Colonic mucosa (tissue), 4 donors: Measurements from ENCODE around the gene UNC5B. TPM values are rescaled to one million over a fixed set of nuclear protein-coding genes. Genes with fewer than 3 reads are reported as not detected.

Experiments
- DNase-seq: peaks from one replicate; pipeline ENCODE4 v3.0.0-alpha.2; 2020
- H3K27ac ChIP-seq: fragments of 200-600 bp; one replicate; pipeline ENCODE4 v1.8.0; 2021
- H3K27me3 ChIP-seq: fragments of 200-600 bp; one replicate; pipeline ENCODE4 v1.8.0; 2021
- H3K36me3 ChIP-seq: fragments of 200-600 bp; one replicate; pipeline ENCODE4 v1.8.0; 2021
- H3K4me1 ChIP-seq: fragments of 200-600 bp; one replicate; pipeline ENCODE4 v1.8.0; 2021; ENCODE audit warnings: mild to moderate bottlenecking
- H3K4me3 ChIP-seq: fragments of 200-600 bp; one replicate; pipeline ENCODE4 v1.8.0; 2021
- H3K9ac ChIP-seq, 2 donors: one replicate each; pipeline ENCODE4 v1.7.0; 2013; ENCODE audit warnings: control low read depth in 2 of 2, low read depth in 2 of 2, low read length in 2 of 2
- H3K9me3 ChIP-seq: fragments of 200-600 bp; one replicate; pipeline ENCODE4 v1.8.0; 2021
- intact Hi-C: fragments of 100-400 bp; cut with DNase I; formaldehyde crosslinking; loops from one replicate; pipeline ENCODE4 v1.14.1; 2022
- total RNA-seq, 2 donors: library from RNA; stranded (reverse); fragmentation: NEBNext Ultra II Directional in 1 of 2; extraction: Animal tissue kit (Norgen Biotek cat#: 25700) in 1 of 2; gene quantifications; one replicate each; pipeline ENCODE4 v1.2.1, GENCODE V29; 2021
- TF ChIP-seq, protein P1 (sequence below): fragments of 200-600 bp; IDR thresholded peaks from one replicate; pipeline ENCODE4 v1.8.0; 2022; ENCODE audit warnings: antibody characterized with exemption, mild to moderate bottlenecking
- donor health status: healthy.
- donor health status: DM: no; HTN: no; CAD: no.
- donor health status: DM: no; HTN: no; CAD: no.

The UNC5B gene
- total RNA-seq, 2 donors from 2014 or later: 18.4 to 18.5 TPM

DNA sequence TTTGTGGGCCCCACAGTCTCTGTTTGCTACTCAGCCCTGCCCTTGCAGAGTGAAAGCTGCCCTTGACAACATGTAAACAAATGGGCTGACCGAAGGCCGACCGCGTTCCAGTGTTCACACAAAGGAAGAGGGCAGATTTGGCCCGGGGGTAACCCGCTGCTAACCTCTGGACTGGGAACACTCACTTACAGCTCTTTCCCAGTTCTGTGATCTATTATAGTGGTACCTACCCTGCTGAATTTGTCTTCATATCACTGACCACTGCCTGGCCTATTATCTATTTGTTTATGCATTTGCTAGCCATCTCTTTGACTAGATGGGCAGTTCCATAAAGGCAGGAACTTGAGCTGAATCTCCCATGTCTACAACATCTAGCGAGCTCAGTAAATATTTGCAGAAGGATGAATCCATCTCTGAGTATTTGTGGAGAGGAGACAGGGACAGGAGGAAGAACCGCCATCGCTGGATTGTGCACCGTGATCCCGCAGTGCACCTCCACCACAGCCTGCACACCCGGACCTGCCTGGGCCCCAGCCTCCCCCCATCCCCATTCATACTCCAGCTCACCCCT lies 121.9 kb downstream of the UNC5B start:
- H3K9ac ChIP-seq: no peak overlapping the region
- no peak overlapping the region for H3K4me3 ChIP-seq
- no peaks in the 10 kb centered on the region for H3K27me3 ChIP-seq
- TF ChIP-seq, protein P1, sequence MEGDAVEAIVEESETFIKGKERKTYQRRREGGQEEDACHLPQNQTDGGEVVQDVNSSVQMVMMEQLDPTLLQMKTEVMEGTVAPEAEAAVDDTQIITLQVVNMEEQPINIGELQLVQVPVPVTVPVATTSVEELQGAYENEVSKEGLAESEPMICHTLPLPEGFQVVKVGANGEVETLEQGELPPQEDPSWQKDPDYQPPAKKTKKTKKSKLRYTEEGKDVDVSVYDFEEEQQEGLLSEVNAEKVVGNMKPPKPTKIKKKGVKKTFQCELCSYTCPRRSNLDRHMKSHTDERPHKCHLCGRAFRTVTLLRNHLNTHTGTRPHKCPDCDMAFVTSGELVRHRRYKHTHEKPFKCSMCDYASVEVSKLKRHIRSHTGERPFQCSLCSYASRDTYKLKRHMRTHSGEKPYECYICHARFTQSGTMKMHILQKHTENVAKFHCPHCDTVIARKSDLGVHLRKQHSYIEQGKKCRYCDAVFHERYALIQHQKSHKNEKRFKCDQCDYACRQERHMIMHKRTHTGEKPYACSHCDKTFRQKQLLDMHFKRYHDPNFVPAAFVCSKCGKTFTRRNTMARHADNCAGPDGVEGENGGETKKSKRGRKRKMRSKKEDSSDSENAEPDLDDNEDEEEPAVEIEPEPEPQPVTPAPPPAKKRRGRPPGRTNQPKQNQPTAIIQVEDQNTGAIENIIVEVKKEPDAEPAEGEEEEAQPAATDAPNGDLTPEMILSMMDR: no peak
- DNase-seq: no peak
- no peaks in the 10 kb centered on the region for H3K9me3 ChIP-seq
- no peaks in the 10 kb centered on the region for H3K36me3 ChIP-seq
- no peak overlapping the region for H3K27ac ChIP-seq
- intact Hi-C loops: no loop called here
- peaks cover 4% of the 10 kb centered on the region for H3K4me1 ChIP-seq

DNA sequence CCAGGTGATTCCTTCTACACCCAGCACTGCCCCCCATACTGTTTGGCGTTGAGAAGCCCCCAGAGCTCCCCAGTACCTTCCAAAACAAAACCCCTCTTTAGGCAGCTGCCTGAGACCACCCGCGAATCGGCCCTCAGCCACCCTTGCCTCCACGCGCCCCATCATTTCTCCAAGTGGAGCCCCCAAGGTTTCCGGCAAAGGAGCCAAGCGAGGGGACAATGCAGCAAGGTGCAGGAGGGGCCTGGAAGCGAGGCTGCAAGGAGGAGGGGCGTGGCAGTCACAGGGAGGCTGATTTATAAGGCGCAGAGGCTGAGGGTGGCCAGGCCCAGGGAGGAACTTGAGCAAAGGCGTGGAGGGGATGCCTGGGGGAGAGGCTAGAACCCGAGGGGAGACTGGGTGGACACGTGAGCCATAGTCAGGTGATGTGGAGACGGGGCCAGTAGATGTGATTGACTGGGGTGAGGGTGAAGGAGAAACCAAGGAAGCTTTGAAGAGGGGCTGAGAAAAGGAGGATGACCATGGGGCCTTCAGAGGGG lies 122.9 kb downstream of the UNC5B start:
- H3K4me1 ChIP-seq: peaks cover 4% of the 10 kb centered on the region
- no peaks in the 10 kb centered on the region for H3K27me3 ChIP-seq
- DNase-seq: no peak
- TF ChIP-seq, protein P1: no peak
- no peaks in the 10 kb centered on the region for H3K9me3 ChIP-seq
- H3K4me3 ChIP-seq: no peak overlapping the region
- intact Hi-C loops: no loop called here
- no peaks in the 10 kb centered on the region for H3K36me3 ChIP-seq
- H3K27ac ChIP-seq: no peak overlapping the region
- H3K9ac ChIP-seq: no peak overlapping the region

DNA sequence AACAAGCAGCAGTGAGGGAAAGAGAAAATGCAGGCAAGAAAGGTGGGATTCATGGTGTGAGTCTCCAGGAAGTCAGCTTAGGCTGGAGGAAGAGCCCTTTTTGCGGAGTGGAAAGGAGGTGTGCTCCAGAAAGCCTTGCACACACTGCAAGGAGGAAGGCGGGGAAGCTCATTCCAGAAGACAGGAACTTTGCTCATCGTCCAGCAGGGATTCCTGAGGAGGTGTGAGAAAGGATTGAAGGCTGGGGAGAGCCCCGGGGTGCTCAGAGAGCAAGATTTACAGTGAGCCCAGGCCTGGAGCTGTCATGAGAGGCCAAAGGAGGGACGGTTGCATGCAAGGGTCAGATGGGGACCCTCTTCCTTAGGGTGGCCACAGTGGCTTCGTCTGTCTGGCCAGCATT lies 124.3 kb downstream of the UNC5B start:
- Histone ChIP-seq H3K27ac (no peak overlapping the region), H3K9ac (peak overlapping the region in 1 of 2 donors; percentile 21), H3K4me1 (peaks cover 4% of the 10 kb centered on the region), H3K4me3 (no peak overlapping the region), H3K9me3 (no peaks in the 10 kb centered on the region), H3K27me3 (no peaks in the 10 kb centered on the region), H3K36me3 (no peaks in the 10 kb centered on the region)
- TF ChIP-seq, protein P1: no peak
- intact Hi-C loops: no loop called here
- DNase-seq: no peak

DNA sequence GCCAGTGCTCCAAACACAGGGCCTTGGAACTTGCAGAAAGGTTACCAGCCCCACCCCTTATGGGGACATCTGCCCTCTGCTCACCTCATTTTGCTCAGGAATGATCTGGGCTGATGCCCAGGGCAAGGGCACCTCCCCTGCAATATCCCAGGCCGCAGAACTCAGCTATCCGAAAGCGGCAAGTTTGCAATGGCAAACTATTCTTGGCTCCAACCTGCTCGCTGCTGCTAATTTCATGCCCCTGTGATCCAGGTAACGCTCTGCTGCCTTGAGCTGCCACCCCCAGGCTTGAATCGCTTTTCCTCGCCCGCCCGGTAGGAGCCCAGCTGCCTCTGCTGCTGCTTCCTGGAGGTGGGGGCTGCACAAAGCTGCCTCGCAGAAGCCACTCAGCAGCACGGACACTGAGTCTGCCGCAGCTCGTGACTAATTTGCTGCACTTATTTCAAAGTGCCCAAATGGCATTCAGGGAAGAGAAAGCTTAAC lies 124.9 kb downstream of the UNC5B start:
- peaks cover 4% of the 10 kb centered on the region for H3K4me1 ChIP-seq
- H3K9ac ChIP-seq: no peak overlapping the region
- H3K27me3 ChIP-seq: no peaks in the 10 kb centered on the region
- no peaks in the 10 kb centered on the region for H3K36me3 ChIP-seq
- peak; percentile 44 for DNase-seq
- H3K27ac ChIP-seq: no peak overlapping the region
- TF ChIP-seq, protein P1: no peak
- intact Hi-C loops: no loop called here
- H3K9me3 ChIP-seq: no peaks in the 10 kb centered on the region
- H3K4me3 ChIP-seq: no peak overlapping the region

DNA sequence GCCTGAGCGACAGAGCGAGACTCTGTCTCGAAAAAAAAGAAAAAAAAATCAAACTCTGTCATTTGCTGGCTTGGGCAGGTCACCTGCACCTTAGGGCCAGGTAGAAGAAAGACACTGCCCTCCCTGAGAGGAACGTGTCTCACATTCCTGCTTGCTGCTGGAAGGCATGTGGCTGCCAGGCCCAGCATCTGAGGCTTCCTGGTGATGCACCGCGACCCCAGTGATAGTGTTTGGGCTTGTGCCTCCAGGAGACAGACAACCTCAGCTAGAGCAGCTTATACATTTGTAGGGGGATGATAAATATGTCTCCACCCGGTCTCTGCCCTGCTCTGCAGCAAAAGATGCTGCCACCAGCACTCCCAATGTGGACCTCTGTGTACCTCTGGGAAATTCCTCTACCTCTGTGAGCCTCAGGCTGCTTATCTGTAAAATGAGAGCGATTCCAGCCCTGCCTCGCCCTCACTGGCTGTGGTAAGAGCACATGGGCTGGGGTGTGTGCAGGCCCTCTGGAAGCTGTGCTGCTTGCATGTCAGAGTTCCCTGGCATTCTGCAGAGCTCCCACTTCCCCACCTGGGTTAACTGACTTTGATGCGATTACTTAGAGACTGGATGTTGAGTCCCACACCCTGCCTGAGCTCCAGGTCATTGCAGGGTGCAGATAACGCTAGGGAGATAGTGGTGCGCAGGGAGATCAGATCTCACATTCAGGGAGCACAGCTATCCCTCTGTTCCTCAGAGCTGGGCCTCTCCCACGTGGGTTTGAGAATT lies 126.5 kb downstream of the UNC5B start:
- H3K9me3 ChIP-seq: no peaks in the 10 kb centered on the region

More for the DNA sequence above, 126.5 kb downstream of the UNC5B start:
- intact Hi-C loops: no loop called here
- H3K27ac ChIP-seq: no peak overlapping the region
- H3K36me3 ChIP-seq: no peaks in the 10 kb centered on the region
- TF ChIP-seq, protein P1: no peak
- no peak for DNase-seq
- H3K27me3 ChIP-seq: no peaks in the 10 kb centered on the region
- H3K4me1 ChIP-seq: peaks cover 16% of the 10 kb centered on the region
- no peak overlapping the region for H3K9ac ChIP-seq
- no peak overlapping the region for H3K4me3 ChIP-seq
